ENCODE data around the gene ABCB10. TPM values are rescaled to one million over a fixed set of nuclear protein-coding genes. Genes with fewer than 3 reads are reported as not detected.
"Not testable (repeated sequence)": the region's sequence is repeated elsewhere in the genome, so short reads cannot be mapped to it uniquely, and the experiment has no call there.

The ABCB10 gene
- total and polyA plus RNA-seq, 2 experiments from 2014 or later: 7.6 to 25.2 TPM

DNA sequence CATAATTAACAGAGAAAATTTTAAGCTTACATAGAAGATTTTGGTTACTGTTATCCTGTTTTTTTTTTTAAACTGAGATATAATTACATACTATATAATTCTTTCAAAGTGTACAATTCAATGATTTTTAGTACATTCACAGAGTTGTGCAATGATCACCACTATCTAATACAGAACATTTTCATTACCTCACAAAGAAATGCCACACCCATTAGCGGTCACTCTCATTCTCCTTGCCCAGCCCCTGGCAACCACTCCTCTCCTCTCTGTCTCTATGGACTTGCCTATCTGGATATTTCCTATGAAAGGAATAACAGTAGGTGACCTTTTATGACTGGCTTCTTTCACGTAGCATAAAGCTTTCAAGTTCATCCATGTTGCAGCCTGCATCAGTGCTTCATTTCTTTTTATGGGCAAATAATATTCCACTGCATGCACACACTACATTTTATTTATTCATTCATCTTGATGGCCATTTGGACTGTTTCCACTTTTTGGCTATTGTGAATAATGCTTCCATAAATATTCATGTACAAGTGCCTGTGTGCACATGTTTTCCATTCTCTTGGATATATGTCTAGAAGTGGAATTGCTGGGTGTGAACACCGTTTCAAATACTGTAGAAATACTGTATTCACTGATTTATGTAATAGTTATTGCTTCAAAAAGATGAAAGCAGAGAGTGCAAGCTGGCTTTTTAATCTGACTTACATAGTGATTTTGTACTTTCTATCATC, 40.9 kb upstream of the ABCB10 start:
- H3K4me2 ChIP-seq (ENCODE audit: unreplicated experiment): no peak overlapping the region
- H3K27me3 ChIP-seq (replicated peaks; ENCODE audit: insufficient read depth): no peaks in the 10 kb centered on the region
- H3F3A ChIP-seq (ENCODE audit: insufficient read depth): peaks cover 32% of the 10 kb centered on the region
- no peaks in the 10 kb centered on the region for H4K20me1 ChIP-seq (ENCODE audit: insufficient read depth)
- peaks cover 23% of the 10 kb centered on the region; the same call in 1 of the 2 replicates for H3K36me3 ChIP-seq (ENCODE audit: low read depth)
- in situ Hi-C loops (cut with MboI): no loop called here
- H3K4me3 ChIP-seq: no peak overlapping the region
- H2AFZ ChIP-seq: no peak overlapping the region
- WGBS, 2 experiments (ENCODE audit: low coverage in 1 of 2, low lambda C conversion rate in 2 of 2, missing lambda C conversion rate in 2 of 2): 67 to 75% methylated on average over 3 of the region's 3 CpGs
- no peaks in the 10 kb centered on the region for H3K9me3 ChIP-seq (ENCODE audit: low read depth)
- TF ChIP-seq EZH2phosphoT487 (IDR thresholded peaks at IDR 0.05; ENCODE audit: insufficient read depth, low read depth) (no peak), EZH2 (IDR thresholded peaks at IDR 0.05; ENCODE audit: insufficient read depth, poor library complexity, severe bottlenecking) (no peak)
- H3K9me2 ChIP-seq (ENCODE audit: insufficient read depth): no peaks in the 10 kb centered on the region
- H3K9ac ChIP-seq: no peak overlapping the region
- H3K4me1 ChIP-seq (ENCODE audit: insufficient read depth): peaks cover 28% of the 10 kb centered on the region
- DNase-seq: peak; percentile 44
- H3K27ac ChIP-seq: no peak overlapping the region
- H3K79me2 ChIP-seq (ENCODE audit: insufficient read depth): peaks cover 85% of the 10 kb centered on the region

DNA sequence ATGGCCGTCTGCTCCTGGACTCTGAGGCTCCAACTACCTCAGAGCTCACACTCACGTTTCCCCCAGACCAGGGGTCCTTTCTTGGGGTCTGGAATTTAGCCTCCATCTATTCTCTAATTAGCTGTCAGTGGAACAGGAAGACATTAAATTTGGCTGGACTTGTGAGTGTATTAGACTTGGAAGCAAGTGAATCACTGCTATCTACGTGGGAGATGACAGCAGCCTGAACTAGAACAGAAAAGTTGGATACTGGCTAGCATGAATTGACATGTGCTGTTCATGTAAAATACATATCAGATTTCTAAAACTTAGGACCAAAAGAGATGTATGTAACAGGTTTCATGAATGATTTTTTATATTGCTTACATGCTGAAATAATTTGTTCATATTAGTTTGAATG, 39.4 kb upstream of the ABCB10 start:
- Histone ChIP-seq H3F3A (ENCODE audit: insufficient read depth) (peaks cover 32% of the 10 kb centered on the region), H3K27me3 (replicated peaks; ENCODE audit: insufficient read depth) (no peaks in the 10 kb centered on the region), H4K20me1 (ENCODE audit: insufficient read depth) (no peaks in the 10 kb centered on the region), H3K27ac (peak overlapping the region; percentile 95), H3K9ac (peak overlapping the region; percentile 65), H3K4me2 (ENCODE audit: unreplicated experiment) (peak overlapping the region; percentile 64), H3K4me3 (peak overlapping the region; percentile 23), H2AFZ (no peak overlapping the region), H3K4me1 (ENCODE audit: insufficient read depth) (peaks cover 28% of the 10 kb centered on the region), H3K9me2 (ENCODE audit: insufficient read depth) (no peaks in the 10 kb centered on the region), H3K9me3 (ENCODE audit: low read depth) (no peaks in the 10 kb centered on the region), H3K36me3 (ENCODE audit: low read depth) (peaks cover 26% of the 10 kb centered on the region), H3K79me2 (ENCODE audit: insufficient read depth) (peaks cover 83% of the 10 kb centered on the region)
- peak; percentile 74 for DNase-seq
- in situ Hi-C loops (cut with MboI): no loop called here
- TF ChIP-seq EZH2 (IDR thresholded peaks at IDR 0.05; ENCODE audit: insufficient read depth, poor library complexity, severe bottlenecking) (no peak), EZH2phosphoT487 (IDR thresholded peaks at IDR 0.05; ENCODE audit: insufficient read depth, low read depth) (no peak)
- 33 to 38% methylated on average over 3 of the region's 3 CpGs for WGBS, 2 experiments (ENCODE audit: low coverage in 1 of 2, low lambda C conversion rate in 2 of 2, missing lambda C conversion rate in 2 of 2)

DNA sequence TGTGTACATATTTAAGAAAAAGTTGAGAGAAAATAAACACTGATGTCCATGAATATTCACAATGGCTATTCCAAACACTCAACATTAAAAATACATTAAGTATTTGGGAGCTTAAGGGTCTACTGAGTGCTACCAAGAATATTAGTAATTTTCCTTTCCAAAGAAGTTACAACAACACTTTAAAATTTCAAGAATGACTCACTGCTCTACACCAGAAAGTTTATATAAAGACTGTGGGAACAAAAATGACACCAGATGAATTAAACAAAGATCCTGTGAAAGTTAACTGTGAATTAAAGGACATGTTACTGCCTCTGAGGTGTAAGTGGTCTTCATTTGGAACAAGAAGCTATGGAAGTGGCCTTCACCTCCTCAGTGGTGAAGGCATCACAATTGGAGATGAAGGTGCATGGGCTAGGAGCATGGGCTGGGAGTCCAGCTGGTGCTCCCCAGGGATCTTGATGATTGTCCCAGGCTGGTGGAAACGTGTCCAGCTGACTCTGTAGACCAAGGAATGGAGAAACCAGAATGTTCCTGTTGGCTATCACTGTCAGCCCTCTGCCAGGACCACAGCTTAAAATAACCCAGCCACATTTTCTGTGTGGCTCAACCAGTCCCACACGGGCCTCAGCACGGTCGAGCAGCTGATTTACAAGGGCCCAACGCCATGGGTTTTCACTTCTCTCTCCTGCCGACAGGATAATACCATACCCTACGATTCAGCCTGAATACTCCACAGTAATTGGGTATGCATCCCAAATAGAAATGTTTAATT, 38.6 kb upstream of the ABCB10 start:
- Histone ChIP-seq H3F3A (ENCODE audit: insufficient read depth) (peaks cover 32% of the 10 kb centered on the region), H3K79me2 (ENCODE audit: insufficient read depth) (peaks cover 86% of the 10 kb centered on the region), H3K4me1 (ENCODE audit: insufficient read depth) (peaks cover 28% of the 10 kb centered on the region), H3K27ac (peak overlapping the region; percentile 95), H3K9me2 (ENCODE audit: insufficient read depth) (no peaks in the 10 kb centered on the region), H3K4me2 (ENCODE audit: unreplicated experiment) (peak overlapping the region; percentile 64), H2AFZ (no peak overlapping the region), H3K9ac (peak overlapping the region; percentile 65), H3K36me3 (ENCODE audit: low read depth) (peaks cover 30% of the 10 kb centered on the region), H3K9me3 (ENCODE audit: low read depth) (no peaks in the 10 kb centered on the region), H4K20me1 (ENCODE audit: insufficient read depth) (no peaks in the 10 kb centered on the region), H3K27me3 (replicated peaks; ENCODE audit: insufficient read depth) (no peaks in the 10 kb centered on the region), H3K4me3 (peak overlapping the region; percentile 23; the same call in 1 of the 2 replicates)
- peak; percentile 88 for DNase-seq
- TF ChIP-seq EZH2 (IDR thresholded peaks at IDR 0.05; ENCODE audit: insufficient read depth, poor library complexity, severe bottlenecking): no peak
- no peak for TF ChIP-seq EZH2phosphoT487 (IDR thresholded peaks at IDR 0.05; ENCODE audit: insufficient read depth, low read depth)
- in situ Hi-C loops (cut with MboI): no loop called here
- WGBS, 2 experiments (ENCODE audit: low coverage in 1 of 2, low lambda C conversion rate in 2 of 2, missing lambda C conversion rate in 2 of 2): 8% methylated on average over 7 of the region's 7 CpGs

DNA sequence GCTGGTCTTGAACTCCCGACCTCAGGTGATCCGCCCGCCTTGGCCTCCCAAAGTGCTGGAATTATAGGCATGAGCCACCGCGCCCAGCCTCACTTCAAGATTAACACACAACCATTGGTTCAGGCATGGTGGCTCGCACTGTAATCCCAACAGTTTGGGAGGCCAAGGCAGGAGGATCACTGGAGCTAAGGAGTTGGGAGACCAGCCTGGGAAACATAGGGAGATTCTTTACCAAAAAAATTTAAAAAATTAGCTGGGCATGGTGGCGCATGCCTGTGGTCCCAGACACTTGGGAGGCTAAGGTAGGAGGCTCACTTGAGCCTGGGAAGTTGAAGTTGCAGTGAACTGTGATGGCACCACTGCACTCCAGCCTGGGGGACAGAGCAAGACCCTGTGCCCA, 37.4 kb upstream of the ABCB10 start:
- H3K4me3 ChIP-seq; H3K4me2 ChIP-seq (ENCODE audit: unreplicated experiment); H3K9me3 ChIP-seq (ENCODE audit: low read depth); DNase-seq; H4K20me1 ChIP-seq (ENCODE audit: insufficient read depth); H3K9me2 ChIP-seq (ENCODE audit: insufficient read depth); H3K27me3 ChIP-seq (replicated peaks; ENCODE audit: insufficient read depth); H3K9ac ChIP-seq; H2AFZ ChIP-seq; in situ Hi-C loops (cut with MboI): not testable (repeated sequence)
- Histone ChIP-seq H3K79me2 (ENCODE audit: insufficient read depth) (peaks cover 74% of the 10 kb centered on the region), H3K27ac (peak overlapping the region; percentile 95; the same call in 1 of the 2 replicates), H3F3A (ENCODE audit: insufficient read depth) (peaks cover 32% of the 10 kb centered on the region), H3K36me3 (ENCODE audit: low read depth) (peaks cover 24% of the 10 kb centered on the region), H3K4me1 (ENCODE audit: insufficient read depth) (peaks cover 28% of the 10 kb centered on the region)
- WGBS, 2 experiments (ENCODE audit: low coverage in 1 of 2, low lambda C conversion rate in 2 of 2, missing lambda C conversion rate in 2 of 2): 89 to 96% methylated on average over 7 of the region's 7 CpGs
